Suppressor macrophage treated with lipopolysaccharide for 1 hour (primary cell): ENCODE measurements around the gene NEMP2.

Source experiments
- DNase-seq, 3 donors: peaks; one replicate each; pipeline ENCODE4 v3.0.0-alpha.2; 2020 to 2022

The NEMP2 gene

GRCh38 chr2:190455358-190456095 is 79.0 kb downstream of the NEMP2 start:
- no peak for DNase-seq

- no peak for DNase-seq
These were observed 79.7 kb downstream of the NEMP2 start for GRCh38 chr2:190454795-190455194.
